Gastroesophageal sphincter (tissue), 3 donors: Measurements from ENCODE around the gene ASB18.

Experiments used
- POLR2AphosphoS5 ChIP-seq: sonication (generic); formaldehyde crosslinking; IDR thresholded peaks from one replicate; pipeline ENCODE4 v1.6.1; 2017; ENCODE audit warnings: antibody characterized with exemption
- TF ChIP-seq, protein P1 (sequence below), 4 experiments: fragments of 200-600 bp in 2 of 4; fragments of 450-650 bp in 2 of 4; sonication (generic) in 1 of 4; IDR thresholded peaks; one replicate each; pipeline ENCODE4 v1.5.1; 2017 to 2019; ENCODE audit warnings: antibody characterized with exemption in 4 of 4, mild to moderate bottlenecking in 2 of 4, moderate library complexity in 2 of 4

DNA sequence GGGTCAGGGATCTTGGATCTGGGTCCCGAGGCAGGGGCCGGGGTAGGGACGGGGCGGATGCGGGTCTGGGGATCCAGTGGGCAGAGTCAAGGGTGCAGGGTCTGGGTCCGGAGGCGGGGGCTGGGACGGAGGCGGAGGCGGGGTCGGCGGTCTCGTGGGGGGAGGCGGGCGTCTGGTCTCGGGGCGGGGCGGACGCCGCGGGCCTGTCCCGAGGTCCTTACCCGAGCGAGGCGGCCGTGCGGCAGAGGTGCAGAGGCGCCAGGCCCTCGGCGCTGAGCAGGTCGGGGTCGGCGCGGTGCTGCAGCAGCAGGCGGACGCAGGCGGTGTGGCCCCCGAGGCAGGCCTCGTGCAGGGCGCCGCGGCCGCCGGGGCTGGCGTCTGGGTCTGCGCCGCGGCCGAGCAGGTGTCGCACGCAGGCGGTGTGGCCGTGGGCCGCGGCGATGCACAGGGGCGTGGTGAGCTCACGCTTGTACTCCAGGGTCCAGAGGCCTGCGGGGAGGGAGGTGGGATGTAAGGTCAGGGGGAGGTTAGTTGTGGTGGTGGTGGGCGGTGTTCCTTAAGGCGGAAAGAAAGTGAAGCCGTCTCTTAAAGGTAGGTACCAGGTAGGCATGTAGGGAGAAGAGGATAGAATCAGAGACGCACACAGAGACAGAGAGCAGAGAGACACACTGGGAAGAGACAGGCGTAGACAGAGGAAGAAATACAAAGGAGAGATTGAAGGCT is 26.6 kb downstream of the ASB18 start:
- TF ChIP-seq, protein P1, sequence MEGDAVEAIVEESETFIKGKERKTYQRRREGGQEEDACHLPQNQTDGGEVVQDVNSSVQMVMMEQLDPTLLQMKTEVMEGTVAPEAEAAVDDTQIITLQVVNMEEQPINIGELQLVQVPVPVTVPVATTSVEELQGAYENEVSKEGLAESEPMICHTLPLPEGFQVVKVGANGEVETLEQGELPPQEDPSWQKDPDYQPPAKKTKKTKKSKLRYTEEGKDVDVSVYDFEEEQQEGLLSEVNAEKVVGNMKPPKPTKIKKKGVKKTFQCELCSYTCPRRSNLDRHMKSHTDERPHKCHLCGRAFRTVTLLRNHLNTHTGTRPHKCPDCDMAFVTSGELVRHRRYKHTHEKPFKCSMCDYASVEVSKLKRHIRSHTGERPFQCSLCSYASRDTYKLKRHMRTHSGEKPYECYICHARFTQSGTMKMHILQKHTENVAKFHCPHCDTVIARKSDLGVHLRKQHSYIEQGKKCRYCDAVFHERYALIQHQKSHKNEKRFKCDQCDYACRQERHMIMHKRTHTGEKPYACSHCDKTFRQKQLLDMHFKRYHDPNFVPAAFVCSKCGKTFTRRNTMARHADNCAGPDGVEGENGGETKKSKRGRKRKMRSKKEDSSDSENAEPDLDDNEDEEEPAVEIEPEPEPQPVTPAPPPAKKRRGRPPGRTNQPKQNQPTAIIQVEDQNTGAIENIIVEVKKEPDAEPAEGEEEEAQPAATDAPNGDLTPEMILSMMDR (IDR thresholded peaks at IDR 0.05) = no peak
- TF ChIP-seq POLR2AphosphoS5 = no peak
